ENCODE measurements around the gene TCERG1L. TPM values are rescaled to one million over a fixed set of nuclear protein-coding genes. Genes with fewer than 3 reads are reported as not detected.

Gene TCERG1L
- total RNA-seq, 2 donors from 2014 or later: 1.6 to 4.5 TPM

- Histone ChIP-seq H3K4me1 (ENCODE audit: control insufficient read depth, insufficient read depth, low read length) (no peaks in the 10 kb centered on the region), H3K36me3 (ENCODE audit: control insufficient read depth, insufficient read depth, low read length) (no peaks in the 10 kb centered on the region), H3K9me3 (ENCODE audit: control insufficient read depth, low read length) (no peaks in the 10 kb centered on the region), H3K4me3 (ENCODE audit: low read length) (no peak overlapping the region), H3K27ac (ENCODE audit: low read depth, low read length) (no peak overlapping the region), H3K9ac (ENCODE audit: extremely low read depth, low read length, poor library complexity, severe bottlenecking) (no peak overlapping the region), H3K27me3 (ENCODE audit: control insufficient read depth, insufficient read depth, low read length, poor library complexity, severe bottlenecking) (no peaks in the 10 kb centered on the region)
- H3K36me3 Mint-ChIP-seq (ENCODE audit: low read depth): no peaks in the 10 kb centered on the region
- H3K27ac Mint-ChIP-seq: no peak overlapping the region
- DNase-seq: no peak
- H3K27me3 Mint-ChIP-seq (ENCODE audit: insufficient read depth): peaks cover 3% of the 10 kb centered on the region
- no peak for TF ChIP-seq CTCF (conservative IDR thresholded peaks at IDR 0.05)
- H3K4me1 Mint-ChIP-seq: peaks cover 3% of the 10 kb centered on the region
- H3K4me3 Mint-ChIP-seq: no peak overlapping the region
- 93 to 98% methylated on average over 13 to 21 of the region's 21 CpGs for WGBS, 2 experiments (ENCODE audit: insufficient coverage in 1 of 2, insufficient read length in 1 of 2)
- H3K9me3 Mint-ChIP-seq: no peaks in the 10 kb centered on the region
Observed at GRCh38 chr10:131089150-131089549, 222.4 kb downstream of the TCERG1L start.

GRCh38 chr10:131088619-131089018 is 222.9 kb downstream of the TCERG1L start:
- Histone ChIP-seq H3K4me1 (ENCODE audit: control insufficient read depth, insufficient read depth, low read length) (no peaks in the 10 kb centered on the region), H3K4me3 (ENCODE audit: low read length) (no peak overlapping the region), H3K9me3 (ENCODE audit: control insufficient read depth, low read length) (no peaks in the 10 kb centered on the region), H3K27me3 (ENCODE audit: control insufficient read depth, insufficient read depth, low read length, poor library complexity, severe bottlenecking) (no peaks in the 10 kb centered on the region), H3K36me3 (ENCODE audit: control insufficient read depth, insufficient read depth, low read length) (no peaks in the 10 kb centered on the region), H3K27ac (ENCODE audit: low read depth, low read length) (no peak overlapping the region), H3K9ac (ENCODE audit: extremely low read depth, low read length, poor library complexity, severe bottlenecking) (no peak overlapping the region)
- peaks cover 1% of the 10 kb centered on the region for H3K4me1 Mint-ChIP-seq
- H3K9me3 Mint-ChIP-seq: no peaks in the 10 kb centered on the region
- H3K36me3 Mint-ChIP-seq (ENCODE audit: low read depth): no peaks in the 10 kb centered on the region
- H3K27ac Mint-ChIP-seq: no peak overlapping the region
- H3K27me3 Mint-ChIP-seq (ENCODE audit: insufficient read depth): peaks cover 3% of the 10 kb centered on the region
- WGBS, 2 experiments (ENCODE audit: insufficient coverage in 1 of 2, insufficient read length in 1 of 2): 89 to 90% methylated on average over 23 to 25 of the region's 25 CpGs
- DNase-seq: peak; percentile 75
- no peak overlapping the region for H3K4me3 Mint-ChIP-seq
- peak; percentile 67 for TF ChIP-seq CTCF (conservative IDR thresholded peaks at IDR 0.05)

- Histone ChIP-seq H3K27me3 (ENCODE audit: control insufficient read depth, insufficient read depth, low read length, poor library complexity, severe bottlenecking) (no peaks in the 10 kb centered on the region), H3K9me3 (ENCODE audit: control insufficient read depth, low read length) (no peaks in the 10 kb centered on the region), H3K36me3 (ENCODE audit: control insufficient read depth, insufficient read depth, low read length) (no peaks in the 10 kb centered on the region), H3K4me1 (ENCODE audit: control insufficient read depth, insufficient read depth, low read length) (no peaks in the 10 kb centered on the region), H3K9ac (ENCODE audit: extremely low read depth, low read length, poor library complexity, severe bottlenecking) (no peak overlapping the region), H3K27ac (ENCODE audit: low read depth, low read length) (no peak overlapping the region), H3K4me3 (ENCODE audit: low read length) (no peak overlapping the region)
- Mint-ChIP-seq H3K27me3 (ENCODE audit: insufficient read depth) (peaks cover 3% of the 10 kb centered on the region), H3K4me3 (no peak overlapping the region), H3K9me3 (no peaks in the 10 kb centered on the region), H3K4me1 (no peaks in the 10 kb centered on the region), H3K27ac (no peak overlapping the region), H3K36me3 (ENCODE audit: low read depth) (no peaks in the 10 kb centered on the region)
- 88 to 91% methylated on average over 17 to 24 of the region's 24 CpGs for WGBS, 2 experiments (ENCODE audit: insufficient coverage in 1 of 2, insufficient read length in 1 of 2)
- TF ChIP-seq CTCF (conservative IDR thresholded peaks at IDR 0.05): no peak
- no peak for DNase-seq
Observed at GRCh38 chr10:131087464-131088215, 223.9 kb downstream of the TCERG1L start.

Measured in endodermal cell (in vitro differentiated cells).